ENCODE measurements around the gene PRPF8. TPM values are rescaled to one million over a fixed set of nuclear protein-coding genes. Genes with fewer than 3 reads are reported as not detected.

The PRPF8 gene
- total RNA-seq = 90.6 and 116 TPM in 2 replicates

GRCh38 chr17:1684378-1685189 lies at the start of gene PRPF8:
PRPF8 (minus strand) TSS chr17:1684867; CDS start chr17:1684571, 296 bp downstream.

GRCh38 chr17:1724351-1724868 lies 39.7 kb upstream of the PRPF8 start, which contains the start of gene WDR81:
WDR81 (plus strand) TSS chr17:1724704; CDS start chr17:1724960, 256 bp downstream.

GRCh38 chr17:1709971-1710806 lies 25.5 kb upstream of the PRPF8 start, which contains the start of gene TLCD2:
TLCD2 (minus strand) TSS chr17:1710377; CDS start chr17:1710242, 135 bp downstream.

GRCh38 chr17:1649844-1650501 lies 34.7 kb downstream of the PRPF8 start, which contains the start of gene RILP:
RILP (minus strand) TSS chr17:1649866; CDS start chr17:1649804, 62 bp downstream.

GRCh38 chr17:1645207-1646171 lies 39.2 kb downstream of the PRPF8 start, which contains the start of gene SCARF1:
SCARF1 (minus strand) TSS chr17:1645732; CDS start chr17:1645697, 35 bp downstream.

GRCh38 chr17:1627982-1628855 lies 56.4 kb downstream of the PRPF8 start, which contains the start of gene SLC43A2:
SLC43A2 (minus strand) TSS chr17:1628834; CDS start chr17:1627874, 960 bp downstream.

Other genes starting within 250 kb of the PRPF8 start
- gene CRK, start 228.6 kb downstream of the PRPF8 start, total RNA-seq = 71.5 and 79.1 TPM in 2 replicates
- gene MYO1C, start 192.2 kb downstream of the PRPF8 start, total RNA-seq = 133 and 134 TPM in 2 replicates
- 23.2 and 45.3 TPM in 2 replicates for gene INPP5K, start 168.3 kb downstream of the PRPF8 start, total RNA-seq
- 25.3 and 29.5 TPM in 2 replicates for gene PITPNA, start 122.1 kb downstream of the PRPF8 start, total RNA-seq
- 11.6 and 26.1 TPM in 2 replicates for gene SLC43A2, start 56.0 kb downstream of the PRPF8 start, total RNA-seq
- 0.54 and 3.1 TPM in 2 replicates for gene SCARF1, start 39.1 kb downstream of the PRPF8 start, total RNA-seq
- 9.7 and 12.2 TPM in 2 replicates for gene RILP, start 35.0 kb downstream of the PRPF8 start, total RNA-seq
- 2.3 and 3.1 TPM in 2 replicates for gene TLCD2, start 25.5 kb upstream of the PRPF8 start, total RNA-seq
- 16.1 and 17.2 TPM in 2 replicates for gene WDR81, start 39.8 kb upstream of the PRPF8 start, total RNA-seq
- 0.65 TPM in 1 of 2 replicates, not detected in the other for gene SERPINF2, start 58.0 kb upstream of the PRPF8 start, total RNA-seq
- gene SERPINF1, start 77.2 kb upstream of the PRPF8 start, total RNA-seq = 424 and 472 TPM in 2 replicates
- 4.3 and 6.6 TPM in 2 replicates for gene SMYD4, start 145.0 kb upstream of the PRPF8 start, total RNA-seq
- gene RPA1, start 145.1 kb upstream of the PRPF8 start, total RNA-seq = 12.3 and 46.8 TPM in 2 replicates

Measured in cardiac atrium fibroblast (primary cell).